HUDEP-2 (cell line): ENCODE results near the gene PRKAG2.
"Not testable (repeated sequence)": the region's sequence is repeated elsewhere in the genome, so short reads cannot be mapped to it uniquely, and the experiment has no call there.

Experiments used
- DNase-seq, 76 experiments: peaks; one replicate each; lab custom pipeline; 2025; ENCODE audit not compliant: unreplicated experiment in 76 of 76; lab: John Stamatoyannopoulos, UW

Gene PRKAG2

DNA sequence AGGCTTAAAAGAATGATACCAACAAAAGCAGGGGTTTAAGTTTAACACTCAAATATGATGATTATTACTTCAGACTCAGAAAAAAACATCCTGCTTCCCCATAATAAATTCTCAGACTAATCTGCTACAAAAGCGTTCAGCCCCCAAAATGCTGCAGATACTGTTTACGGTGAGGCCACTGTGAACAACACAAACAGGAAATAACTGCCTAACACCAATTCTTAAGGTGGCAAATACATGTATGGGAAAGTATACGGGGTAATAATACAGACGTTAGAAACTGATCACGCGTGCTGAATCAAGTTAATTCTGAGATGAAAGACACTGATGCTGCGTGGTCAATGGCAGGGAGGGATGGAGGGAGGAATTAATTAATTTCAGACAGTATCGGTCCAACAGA lies 295.2 kb downstream of the PRKAG2 start:
- DNase-seq, result no peak

GRCh38 chr7:151579644-151580043 lies 297.3 kb downstream of the PRKAG2 start:
- DNase-seq, result no peak

DNA sequence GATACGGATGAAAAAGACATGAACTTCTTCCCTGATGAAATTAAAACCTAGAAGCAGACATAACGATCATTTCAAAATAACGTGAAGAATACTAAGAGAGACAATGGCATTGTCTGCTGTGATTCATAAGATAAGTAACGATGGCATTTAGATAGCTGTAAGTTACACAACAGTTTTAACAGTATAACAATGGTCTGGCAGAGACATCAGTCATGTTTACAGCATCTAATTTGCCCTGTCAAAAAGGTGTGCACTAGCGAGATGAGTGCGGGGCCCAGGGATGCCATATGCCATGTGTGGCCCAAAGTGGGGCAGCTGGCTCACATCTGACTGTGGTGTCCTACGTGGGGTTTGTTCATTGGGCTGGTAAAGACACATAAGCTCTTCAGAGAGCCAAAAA lies 301.5 kb downstream of the PRKAG2 start:
- DNase-seq, result no peak

DNA sequence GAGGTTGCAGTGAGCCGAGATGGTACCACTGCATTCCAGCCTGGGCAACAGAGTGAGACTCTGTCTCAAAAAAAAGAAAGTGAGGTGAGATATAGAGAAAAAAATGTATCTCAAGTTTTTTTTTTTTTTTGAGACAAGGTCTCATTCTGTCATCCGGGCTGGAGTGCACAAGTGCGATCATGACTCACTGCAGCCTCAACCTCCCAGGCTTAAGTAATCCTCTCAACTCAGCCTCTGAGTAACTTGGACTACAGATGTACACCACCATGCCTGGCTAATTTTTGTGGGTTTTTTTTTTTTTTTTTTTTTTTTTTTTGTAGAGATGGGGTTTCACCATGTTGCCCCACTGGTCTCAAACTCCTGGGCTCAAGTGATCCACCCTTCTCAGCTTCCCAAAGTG lies 303.9 kb downstream of the PRKAG2 start:
- DNase-seq, result not testable (repeated sequence)

GRCh38 chr7:151572136-151572535 lies 304.8 kb downstream of the PRKAG2 start:
- DNase-seq, result no peak

DNA sequence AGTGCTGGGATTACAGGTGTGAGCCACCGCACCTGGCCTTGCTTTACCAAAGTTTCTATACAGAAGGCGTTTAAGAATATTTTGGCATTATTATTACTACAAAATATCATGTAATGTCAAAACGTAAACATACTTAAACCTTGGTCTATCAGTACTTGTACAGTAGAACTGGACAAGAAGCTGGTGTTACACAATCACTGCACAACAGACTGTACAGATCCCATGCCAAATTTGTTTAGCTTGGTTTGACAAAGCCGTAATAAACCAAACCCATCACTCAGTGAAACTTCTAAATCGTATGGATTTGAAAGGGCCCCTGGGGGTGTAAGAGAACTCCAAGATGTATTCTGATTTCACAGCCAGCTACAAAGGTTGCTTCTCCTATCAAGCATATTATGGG lies 305.4 kb downstream of the PRKAG2 start:
- no peak for DNase-seq

- no peak for DNase-seq
These were observed 306.5 kb downstream of the PRKAG2 start for GRCh38 chr7:151570366-151570915.

- DNase-seq, result no peak
These were observed 307.7 kb downstream of the PRKAG2 start for GRCh38 chr7:151568956-151569940.

GRCh38 chr7:151566897-151567320 lies 310.0 kb downstream of the PRKAG2 start:
- no peak for DNase-seq

GRCh38 chr7:151565541-151565940 lies 311.4 kb downstream of the PRKAG2 start:
- DNase-seq, result no peak

GRCh38 chr7:151560243-151560642 lies 316.7 kb downstream of the PRKAG2 start:
- DNase-seq, result peak in 1 of 76 experiments; percentile 1

DNA sequence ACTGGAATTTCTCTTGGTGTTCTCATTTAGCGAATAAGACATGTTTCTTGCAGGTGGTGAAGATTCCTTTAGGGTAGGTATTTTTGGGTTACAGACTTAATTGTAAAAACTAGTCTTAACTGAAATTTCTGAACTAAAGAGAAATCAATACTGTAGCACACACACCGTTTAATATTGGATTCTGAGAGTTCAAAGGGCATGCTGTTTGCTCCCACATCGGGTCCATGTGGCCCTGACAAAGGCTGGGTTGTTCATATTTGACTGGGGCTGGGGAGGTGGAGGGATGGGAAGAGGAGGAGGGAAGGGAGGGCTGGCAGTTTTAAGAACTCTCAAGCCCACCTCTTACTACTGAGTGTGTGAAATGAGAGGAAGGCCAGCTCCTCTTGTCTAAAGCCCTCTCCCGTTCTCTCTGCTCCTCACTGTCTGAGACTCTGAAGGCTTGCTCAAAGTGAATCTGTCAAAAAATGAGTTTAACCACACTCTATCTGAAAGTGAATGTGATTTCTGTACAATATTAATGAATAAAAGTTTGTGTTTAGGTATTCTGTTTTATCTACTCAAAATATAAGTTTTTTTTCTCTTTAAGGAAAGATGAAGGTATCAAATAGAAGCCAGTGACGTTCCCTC lies 317.2 kb downstream of the PRKAG2 start:
- no peak for DNase-seq

DNA sequence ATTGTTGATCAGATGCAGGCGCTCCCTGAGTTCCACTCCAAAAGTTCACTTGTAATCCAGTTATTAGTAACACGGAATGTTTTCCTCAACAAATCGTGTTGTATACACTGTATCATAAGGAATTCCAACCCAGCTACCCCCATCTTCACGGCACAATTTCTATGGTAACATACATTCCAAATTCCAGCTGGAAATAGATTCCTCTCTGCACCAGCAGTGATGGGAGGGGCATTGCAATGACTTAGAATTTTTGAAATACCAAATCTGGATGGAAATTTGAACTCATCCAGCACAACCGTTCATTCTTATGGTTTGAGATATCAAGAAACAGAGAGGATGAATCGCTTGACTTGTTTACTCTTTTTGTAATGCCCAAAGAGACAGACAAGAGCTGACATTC lies 318.3 kb downstream of the PRKAG2 start:
- no peak for DNase-seq

DNA sequence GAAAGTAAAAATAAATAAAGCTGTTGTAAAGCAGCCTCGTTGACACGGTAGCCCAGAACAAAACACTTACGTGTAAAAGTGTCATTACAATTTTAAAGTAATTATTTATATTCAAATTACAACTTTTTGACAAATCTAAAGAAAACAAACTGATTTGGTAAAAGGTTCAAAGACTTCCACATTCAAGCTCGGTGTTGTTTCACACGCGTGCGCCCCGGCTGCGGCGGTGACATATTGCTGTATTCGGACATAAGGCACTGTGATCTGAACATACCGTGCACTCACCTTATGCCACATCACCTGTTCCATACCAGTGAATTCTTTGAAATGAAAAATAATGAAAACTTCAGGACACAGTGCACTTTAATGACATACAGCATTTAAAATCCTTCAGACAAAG lies 320.3 kb downstream of the PRKAG2 start:
- DNase-seq, result no peak

DNA sequence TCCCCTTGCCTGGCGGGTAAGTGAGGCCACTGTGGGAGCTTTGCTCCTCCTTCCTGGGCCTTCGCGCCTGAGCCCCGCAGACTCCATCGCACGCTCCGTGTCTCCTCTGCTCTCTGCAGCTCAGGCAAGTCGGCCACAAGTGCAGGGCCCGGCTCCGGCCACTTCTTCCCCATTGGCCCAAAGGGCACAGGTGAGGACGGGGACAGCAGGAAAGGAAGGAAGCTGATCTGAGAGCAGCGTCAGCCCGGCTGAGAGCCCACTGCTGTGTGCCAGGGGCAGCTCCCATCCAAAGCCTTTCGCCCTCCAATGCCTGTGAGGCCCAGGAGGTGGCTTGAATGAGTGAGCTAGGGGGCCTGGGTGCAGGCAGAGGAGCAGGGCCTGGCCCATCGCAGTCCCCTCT lies 323.6 kb downstream of the PRKAG2 start:
- DNase-seq, result no peak

GRCh38 chr7:151552352-151553028 lies 324.4 kb downstream of the PRKAG2 start:
- no peak for DNase-seq

DNA sequence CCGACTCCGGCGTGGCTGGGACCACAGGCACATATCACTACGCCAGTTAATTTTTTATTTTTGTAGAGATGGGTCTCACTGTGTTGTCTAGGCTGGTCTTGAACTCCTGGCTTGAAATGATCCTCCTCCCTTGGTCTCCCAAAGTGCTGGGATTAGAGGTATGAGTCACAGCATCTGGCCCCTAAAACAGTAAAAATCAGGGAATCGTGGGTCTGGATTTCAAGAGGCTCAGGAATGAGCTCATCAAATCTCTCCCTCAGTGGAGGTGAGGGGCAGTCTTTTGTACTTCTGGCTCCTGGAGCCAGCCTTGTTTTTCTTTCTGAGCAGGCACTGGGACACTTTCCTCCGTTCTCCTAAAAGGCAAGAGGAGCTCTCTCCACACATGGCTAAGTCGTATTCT lies 325.1 kb downstream of the PRKAG2 start:
- no peak for DNase-seq

- DNase-seq, result peak in 24 of 76 experiments; percentile 2 to 34 (median 12)
These were observed 326.1 kb downstream of the PRKAG2 start for GRCh38 chr7:151550656-151551286.

DNA sequence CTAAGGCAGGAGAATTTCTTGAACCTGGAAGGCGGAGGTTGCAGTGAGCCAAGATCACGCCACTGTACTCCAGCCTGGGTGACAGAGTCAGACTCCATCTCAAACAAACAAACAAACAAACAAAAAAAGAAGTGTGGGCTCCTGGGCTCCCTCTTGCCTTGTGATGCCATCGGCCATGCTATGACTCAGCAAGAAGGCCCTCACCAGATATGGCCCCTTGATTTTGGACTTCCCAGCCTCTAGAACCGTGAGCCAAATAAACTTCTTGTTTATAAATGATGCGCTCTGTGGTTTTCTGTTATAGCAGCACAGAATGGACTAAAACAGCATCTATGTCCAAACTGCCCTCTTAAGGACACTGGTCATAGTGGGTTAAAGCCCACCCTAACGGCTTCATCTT lies 327.3 kb downstream of the PRKAG2 start:
- no peak for DNase-seq

DNA sequence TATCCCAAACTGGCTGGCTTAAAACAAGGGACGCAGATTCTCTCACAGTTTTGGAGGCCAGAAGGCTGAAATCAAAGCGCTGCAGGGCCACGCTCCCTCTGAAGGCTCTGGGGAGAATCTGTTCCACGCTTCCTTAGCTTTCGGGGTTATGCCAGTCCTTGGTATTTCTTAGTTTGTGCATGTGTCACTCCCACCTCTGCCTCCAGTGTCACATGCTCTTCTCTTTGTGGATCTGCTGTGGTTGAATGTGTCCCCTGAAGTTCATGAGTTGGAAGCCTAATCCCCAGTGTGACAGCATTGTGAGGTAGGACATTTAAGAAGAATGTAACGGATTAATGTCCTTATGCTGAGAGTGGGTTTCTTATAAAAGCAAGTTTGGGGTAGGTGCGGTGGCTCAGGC lies 327.8 kb downstream of the PRKAG2 start:
- DNase-seq, result no peak

DNA sequence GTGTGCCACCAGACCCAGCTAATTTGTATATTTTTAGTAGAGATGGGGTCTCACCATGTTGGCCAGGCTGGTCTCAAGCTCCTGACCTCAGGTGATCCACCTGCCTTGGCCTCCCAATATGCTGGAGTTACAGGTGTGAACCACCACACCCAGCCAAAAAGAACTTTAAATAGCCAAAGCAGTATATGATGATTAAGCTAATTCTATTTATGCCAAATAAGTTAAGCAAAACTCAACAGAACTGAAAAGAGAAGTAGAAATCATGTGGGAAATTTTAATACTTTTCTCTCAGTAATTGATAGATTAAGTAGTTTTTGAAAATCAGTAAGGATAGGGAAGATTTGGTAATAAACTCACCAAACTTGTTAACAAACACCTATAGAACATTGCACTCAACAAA lies 332.7 kb downstream of the PRKAG2 start:
- no peak for DNase-seq
